ENCODE measurements around the gene HPS6. TPM values are rescaled to one million over a fixed set of nuclear protein-coding genes. Genes with fewer than 3 reads are reported as not detected.

Gene HPS6
- total RNA-seq, 1 experiment from 2014 or later, result 14.7 TPM

- CTCF ChIA-PET, result no interaction called here
- no peak for DNase-seq
- Mint-ChIP-seq H3K9me3 (ENCODE audit: low read depth, unreplicated experiment) (no peaks in the 10 kb centered on the region), H3K36me3 (ENCODE audit: insufficient read depth, unreplicated experiment) (no peaks in the 10 kb centered on the region), H3K4me3 (ENCODE audit: low read depth, unreplicated experiment) (no peak overlapping the region), H3K4me1 (ENCODE audit: low read depth, unreplicated experiment) (no peaks in the 10 kb centered on the region), H3K27me3 (ENCODE audit: unreplicated experiment) (no peaks in the 10 kb centered on the region), H3K27ac (ENCODE audit: unreplicated experiment) (no peak overlapping the region)
- no peak for TF ChIP-seq CTCF (IDR thresholded peaks at IDR 0.05; ENCODE audit: unreplicated experiment)
- intact Hi-C loops (cut with micrococcal nuclease; ENCODE audit: unreplicated experiment), result no loop called here
- BruUV-seq (replicated peaks), result no TSS peak
Observed at GRCh38 chr10:102090772-102091171, 25.6 kb downstream of the HPS6 start.

GRCh38 chr10:102096449-102096848 lies 31.3 kb downstream of the HPS6 start:
- Mint-ChIP-seq H3K4me1 (ENCODE audit: low read depth, unreplicated experiment) (no peaks in the 10 kb centered on the region), H3K4me3 (ENCODE audit: low read depth, unreplicated experiment) (no peak overlapping the region), H3K27ac (ENCODE audit: unreplicated experiment) (no peak overlapping the region), H3K27me3 (ENCODE audit: unreplicated experiment) (no peaks in the 10 kb centered on the region), H3K9me3 (ENCODE audit: low read depth, unreplicated experiment) (no peaks in the 10 kb centered on the region), H3K36me3 (ENCODE audit: insufficient read depth, unreplicated experiment) (no peaks in the 10 kb centered on the region)
- no TSS peak for BruUV-seq (replicated peaks)
- TF ChIP-seq CTCF (IDR thresholded peaks at IDR 0.05; ENCODE audit: unreplicated experiment), result no peak
- intact Hi-C loops (cut with micrococcal nuclease; ENCODE audit: unreplicated experiment), result no loop called here
- DNase-seq, result no peak
- CTCF ChIA-PET, result interaction anchor here (0.6 kb wide), 1 partner anchor 218 kb away, joined by 3 read pairs; no protein-coding TSS in a partner anchor

GRCh38 chr10:102101152-102101551 lies 36.0 kb downstream of the HPS6 start:
- CTCF ChIA-PET, result interaction anchor here (0.9 kb wide), 1 partner anchor 68 kb away, joined by 3 read pairs; no protein-coding TSS in a partner anchor
- no peaks in the 10 kb centered on the region for H3K36me3 Mint-ChIP-seq (ENCODE audit: insufficient read depth, unreplicated experiment)
- TF ChIP-seq CTCF (IDR thresholded peaks at IDR 0.05; ENCODE audit: unreplicated experiment), result no peak
- no peak overlapping the region for H3K4me3 Mint-ChIP-seq (ENCODE audit: low read depth, unreplicated experiment)
- DNase-seq, result no peak
- no peak overlapping the region for H3K27ac Mint-ChIP-seq (ENCODE audit: unreplicated experiment)
- H3K4me1 Mint-ChIP-seq (ENCODE audit: low read depth, unreplicated experiment), result no peaks in the 10 kb centered on the region
- H3K27me3 Mint-ChIP-seq (ENCODE audit: unreplicated experiment), result no peaks in the 10 kb centered on the region
- no peaks in the 10 kb centered on the region for H3K9me3 Mint-ChIP-seq (ENCODE audit: low read depth, unreplicated experiment)
- intact Hi-C loops (cut with micrococcal nuclease; ENCODE audit: unreplicated experiment), result no loop called here
- BruUV-seq (replicated peaks), result no TSS peak

GRCh38 chr10:102102421-102102820 lies 37.3 kb downstream of the HPS6 start:
- H3K27ac Mint-ChIP-seq (ENCODE audit: unreplicated experiment), result no peak overlapping the region
- CTCF ChIA-PET, result no interaction called here
- TF ChIP-seq CTCF (IDR thresholded peaks at IDR 0.05; ENCODE audit: unreplicated experiment), result no peak
- no peaks in the 10 kb centered on the region for H3K27me3 Mint-ChIP-seq (ENCODE audit: unreplicated experiment)
- intact Hi-C loops (cut with micrococcal nuclease; ENCODE audit: unreplicated experiment), result no loop called here
- H3K9me3 Mint-ChIP-seq (ENCODE audit: low read depth, unreplicated experiment), result no peaks in the 10 kb centered on the region
- H3K4me3 Mint-ChIP-seq (ENCODE audit: low read depth, unreplicated experiment), result no peak overlapping the region
- no peak for DNase-seq
- no peaks in the 10 kb centered on the region for H3K4me1 Mint-ChIP-seq (ENCODE audit: low read depth, unreplicated experiment)
- H3K36me3 Mint-ChIP-seq (ENCODE audit: insufficient read depth, unreplicated experiment), result no peaks in the 10 kb centered on the region
- no TSS peak for BruUV-seq (replicated peaks)
